ENCODE data around the gene NADK.

NADK gene

DNA sequence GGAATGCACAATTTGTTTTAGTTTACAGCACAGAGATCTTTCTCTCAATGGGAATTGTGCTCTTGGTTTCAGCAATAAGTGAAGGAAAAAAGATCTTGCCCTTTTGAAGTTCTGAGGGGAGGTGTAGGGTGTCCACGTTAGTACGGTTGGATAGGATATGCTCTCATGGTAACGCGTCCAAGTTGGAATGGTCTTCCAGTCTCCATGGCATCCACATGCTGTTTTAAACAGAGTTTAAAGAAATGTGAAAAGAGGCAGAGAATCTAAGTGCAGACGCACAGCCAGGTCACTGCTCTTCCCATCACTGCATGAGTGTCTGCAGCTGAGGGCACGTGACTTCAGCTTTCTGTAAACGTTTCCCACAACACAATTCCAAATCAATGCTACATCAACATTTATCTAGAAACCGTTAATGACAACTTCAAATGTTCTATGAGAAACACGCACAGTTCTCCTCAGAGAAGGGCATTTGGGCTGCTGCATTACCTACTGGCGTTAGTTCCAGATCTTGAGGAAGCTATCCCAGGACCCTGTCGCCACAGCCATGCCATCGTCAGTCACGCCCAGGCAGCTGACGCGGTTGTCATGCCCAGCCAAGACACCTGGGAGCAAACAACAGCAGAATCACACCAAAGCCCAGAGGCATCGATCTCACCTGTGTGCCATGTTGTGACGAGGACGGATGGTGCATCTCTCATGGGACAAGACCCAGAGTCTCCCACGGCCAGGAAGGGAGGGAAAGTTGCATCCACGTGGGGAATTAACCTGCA is 8.8 kb upstream of the NADK start:
- no peak for DNase-seq (ENCODE audit: low read depth)
- no peak overlapping the region for H3K4me3 ChIP-seq (ENCODE audit: low read depth, low read length)
- TF ChIP-seq, protein P1, sequence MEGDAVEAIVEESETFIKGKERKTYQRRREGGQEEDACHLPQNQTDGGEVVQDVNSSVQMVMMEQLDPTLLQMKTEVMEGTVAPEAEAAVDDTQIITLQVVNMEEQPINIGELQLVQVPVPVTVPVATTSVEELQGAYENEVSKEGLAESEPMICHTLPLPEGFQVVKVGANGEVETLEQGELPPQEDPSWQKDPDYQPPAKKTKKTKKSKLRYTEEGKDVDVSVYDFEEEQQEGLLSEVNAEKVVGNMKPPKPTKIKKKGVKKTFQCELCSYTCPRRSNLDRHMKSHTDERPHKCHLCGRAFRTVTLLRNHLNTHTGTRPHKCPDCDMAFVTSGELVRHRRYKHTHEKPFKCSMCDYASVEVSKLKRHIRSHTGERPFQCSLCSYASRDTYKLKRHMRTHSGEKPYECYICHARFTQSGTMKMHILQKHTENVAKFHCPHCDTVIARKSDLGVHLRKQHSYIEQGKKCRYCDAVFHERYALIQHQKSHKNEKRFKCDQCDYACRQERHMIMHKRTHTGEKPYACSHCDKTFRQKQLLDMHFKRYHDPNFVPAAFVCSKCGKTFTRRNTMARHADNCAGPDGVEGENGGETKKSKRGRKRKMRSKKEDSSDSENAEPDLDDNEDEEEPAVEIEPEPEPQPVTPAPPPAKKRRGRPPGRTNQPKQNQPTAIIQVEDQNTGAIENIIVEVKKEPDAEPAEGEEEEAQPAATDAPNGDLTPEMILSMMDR (IDR thresholded peaks at IDR 0.05; ENCODE audit: control insufficient read depth, extremely low read depth, insufficient read depth) = no peak

DNA sequence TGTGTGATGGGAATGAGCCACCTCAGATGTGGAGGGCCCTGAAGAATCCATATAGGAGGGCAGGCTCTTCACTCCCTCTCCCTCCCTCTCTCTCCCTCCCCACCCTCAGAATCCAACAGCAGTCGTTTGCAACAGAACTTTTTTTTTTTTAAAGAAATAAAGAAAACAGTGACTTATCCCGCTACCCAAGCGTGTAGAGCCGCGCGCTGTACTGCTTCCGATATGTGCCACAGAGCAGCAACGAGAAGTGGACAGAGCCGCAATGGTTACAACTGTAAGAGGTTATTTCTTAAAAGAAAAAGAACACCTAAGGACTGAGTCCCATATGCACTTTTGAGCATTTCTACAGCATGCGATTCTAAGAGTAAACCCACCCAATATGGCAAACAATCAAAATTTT is 7.4 kb upstream of the NADK start:
- no peak for DNase-seq (ENCODE audit: low read depth)
- H3K4me3 ChIP-seq (ENCODE audit: low read depth, low read length) = no peak overlapping the region
- TF ChIP-seq, protein P1 (IDR thresholded peaks at IDR 0.05; ENCODE audit: control insufficient read depth, extremely low read depth, insufficient read depth) = no peak

DNA sequence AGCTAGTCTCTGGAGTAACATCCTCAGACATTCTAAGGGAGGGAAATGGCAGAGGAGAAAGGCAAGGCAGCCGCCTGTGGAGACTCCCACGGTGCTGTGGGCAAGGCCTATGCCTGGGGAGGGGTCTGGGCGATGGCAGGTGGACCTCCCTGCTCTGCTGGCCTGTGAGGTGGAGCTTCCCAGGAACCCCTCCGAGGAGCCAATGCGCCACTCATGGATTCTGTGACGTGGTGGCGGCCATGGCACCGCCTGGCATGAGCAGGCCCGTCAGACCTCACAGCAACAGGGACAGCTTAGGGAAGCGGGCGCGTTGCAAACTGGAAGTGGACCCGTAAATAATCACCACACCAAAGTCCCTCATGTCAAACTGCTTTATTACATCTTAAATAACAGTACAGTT is 6.7 kb upstream of the NADK start:
- H3K4me3 ChIP-seq (ENCODE audit: low read depth, low read length) = no peak overlapping the region
- TF ChIP-seq, protein P1 (IDR thresholded peaks at IDR 0.05; ENCODE audit: control insufficient read depth, extremely low read depth, insufficient read depth) = no peak
- no peak for DNase-seq (ENCODE audit: low read depth)

DNA sequence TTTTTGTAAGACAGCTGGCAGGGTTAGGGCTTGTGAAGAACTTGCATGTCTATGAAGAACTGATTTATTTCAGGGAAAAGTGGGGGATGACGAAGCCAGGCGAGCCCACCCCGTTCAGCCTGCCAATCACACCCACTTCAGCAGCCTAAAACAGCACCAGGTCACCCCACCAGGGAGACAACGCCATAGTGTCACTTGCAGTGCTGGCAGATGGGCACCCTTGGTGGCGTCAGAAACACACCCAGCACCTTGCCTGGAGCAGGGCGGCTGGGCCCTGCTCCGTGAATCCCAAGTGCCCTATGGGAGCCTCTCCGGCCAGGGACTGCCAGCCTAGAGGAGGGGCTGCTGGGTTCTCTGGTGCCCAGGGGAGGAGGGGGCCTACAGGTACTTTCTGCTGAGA is 5.0 kb upstream of the NADK start:
- no peak for DNase-seq (ENCODE audit: low read depth)
- no peak overlapping the region for H3K4me3 ChIP-seq (ENCODE audit: low read depth, low read length)
- TF ChIP-seq, protein P1 (IDR thresholded peaks at IDR 0.05; ENCODE audit: control insufficient read depth, extremely low read depth, insufficient read depth) = no peak

DNA sequence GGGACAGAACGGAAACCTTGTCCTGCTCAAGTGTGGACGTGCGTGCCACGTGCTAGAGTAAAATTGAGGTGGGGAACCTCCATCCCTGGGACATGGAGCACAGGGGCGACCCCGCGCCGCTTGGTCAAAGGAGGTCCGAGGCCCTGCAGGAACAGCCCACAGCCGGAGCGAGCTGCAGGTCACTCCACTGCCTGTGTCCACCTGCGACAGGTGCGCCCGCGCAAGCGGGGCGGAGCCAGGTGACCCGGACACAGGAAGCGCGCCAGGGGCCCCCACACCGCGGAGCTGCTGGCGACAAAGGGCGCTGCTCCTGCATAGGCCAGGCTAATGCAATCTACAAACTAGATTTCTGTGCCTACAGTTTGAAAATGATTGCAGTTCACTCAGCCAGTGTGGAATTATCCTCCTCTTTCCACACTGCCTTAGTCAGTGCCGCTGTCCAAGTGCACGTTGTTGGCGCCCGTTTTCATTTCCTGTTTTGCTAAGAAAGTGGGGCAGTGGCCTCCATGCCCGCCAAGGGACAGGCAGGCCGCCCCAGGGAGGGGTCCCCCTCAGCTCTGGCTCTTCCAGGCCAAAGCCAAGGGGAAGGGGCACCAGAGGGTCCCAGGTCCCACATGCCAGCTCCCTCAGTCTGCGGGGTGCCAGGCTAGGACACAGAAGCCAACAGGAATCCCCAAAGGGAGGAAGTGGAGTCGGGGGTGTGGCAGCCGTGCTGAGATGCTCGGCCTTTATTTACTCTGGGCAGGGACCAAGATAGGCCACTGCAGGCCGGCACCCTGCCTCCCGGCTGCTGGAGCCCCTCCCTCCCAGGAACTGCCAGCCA is 4.3 kb upstream of the NADK start:
- peak overlapping the region; percentile 45 for H3K4me3 ChIP-seq (ENCODE audit: low read depth, low read length)
- TF ChIP-seq, protein P1 (IDR thresholded peaks at IDR 0.05; ENCODE audit: control insufficient read depth, extremely low read depth, insufficient read depth) = no peak
- peak; percentile 74 for DNase-seq (ENCODE audit: low read depth)

DNA sequence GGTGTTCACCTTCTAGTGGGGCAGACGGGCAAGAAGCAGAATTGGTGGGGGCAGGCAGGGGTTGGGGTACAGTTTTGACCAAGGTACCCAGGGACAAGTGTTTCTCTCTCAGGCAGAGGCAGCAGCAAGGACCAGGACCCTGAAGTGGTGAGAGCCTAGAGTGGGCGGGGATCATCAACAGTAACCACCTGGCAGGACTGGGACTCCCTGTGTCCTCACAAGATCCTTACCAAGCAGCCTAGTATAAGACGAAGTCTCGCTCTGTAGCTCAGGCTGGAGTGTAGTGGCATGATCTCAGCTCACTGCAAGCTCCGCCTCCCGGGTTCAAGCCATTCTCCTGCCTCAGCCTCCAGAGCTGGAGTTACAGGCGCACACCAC is 3.2 kb upstream of the NADK start:
- DNase-seq (ENCODE audit: low read depth) = no peak
- no peak overlapping the region for H3K4me3 ChIP-seq (ENCODE audit: low read depth, low read length)
- TF ChIP-seq, protein P1 (IDR thresholded peaks at IDR 0.05; ENCODE audit: control insufficient read depth, extremely low read depth, insufficient read depth) = no peak
